T-helper 2 cell treated with Interferon-gamma antibody and Interleukin-4, amounts not matched to agents 5 μg/mL and 100 μg/mL, for 36 hours (primary cell): ENCODE measurements around the gene CARD16.
"Not testable (repeated sequence)": the region's sequence is repeated elsewhere in the genome, so short reads cannot be mapped to it uniquely, and the experiment has no call there.

Source experiments
- DNase-seq: peaks from one replicate; pipeline ENCODE4 v3.0.0; 2021; ENCODE audit warnings: low spot score
- H3K27ac Mint-ChIP-seq: one replicate; pipeline ENCODE4 v1.8.0; 2021; ENCODE audit warnings: mild to moderate bottlenecking, mixed read lengths
- H3K27me3 Mint-ChIP-seq: one replicate; pipeline ENCODE4 v1.8.0; 2021; ENCODE audit warnings: low read depth, mixed read lengths
- H3K36me3 Mint-ChIP-seq: one replicate; pipeline ENCODE4 v1.8.0; 2021; ENCODE audit warnings: low read depth, mixed read lengths
- H3K4me1 Mint-ChIP-seq: one replicate; pipeline ENCODE4 v1.8.0; 2021; ENCODE audit warnings: low read depth, mixed read lengths
- H3K4me3 Mint-ChIP-seq: one replicate; pipeline ENCODE4 v1.8.0; 2022; ENCODE audit warnings: mild to moderate bottlenecking, moderate library complexity, mixed read lengths
- H3K9me3 Mint-ChIP-seq: one replicate; pipeline ENCODE4 v1.8.0; 2021; ENCODE audit warnings: mixed read lengths

Gene CARD16

DNA sequence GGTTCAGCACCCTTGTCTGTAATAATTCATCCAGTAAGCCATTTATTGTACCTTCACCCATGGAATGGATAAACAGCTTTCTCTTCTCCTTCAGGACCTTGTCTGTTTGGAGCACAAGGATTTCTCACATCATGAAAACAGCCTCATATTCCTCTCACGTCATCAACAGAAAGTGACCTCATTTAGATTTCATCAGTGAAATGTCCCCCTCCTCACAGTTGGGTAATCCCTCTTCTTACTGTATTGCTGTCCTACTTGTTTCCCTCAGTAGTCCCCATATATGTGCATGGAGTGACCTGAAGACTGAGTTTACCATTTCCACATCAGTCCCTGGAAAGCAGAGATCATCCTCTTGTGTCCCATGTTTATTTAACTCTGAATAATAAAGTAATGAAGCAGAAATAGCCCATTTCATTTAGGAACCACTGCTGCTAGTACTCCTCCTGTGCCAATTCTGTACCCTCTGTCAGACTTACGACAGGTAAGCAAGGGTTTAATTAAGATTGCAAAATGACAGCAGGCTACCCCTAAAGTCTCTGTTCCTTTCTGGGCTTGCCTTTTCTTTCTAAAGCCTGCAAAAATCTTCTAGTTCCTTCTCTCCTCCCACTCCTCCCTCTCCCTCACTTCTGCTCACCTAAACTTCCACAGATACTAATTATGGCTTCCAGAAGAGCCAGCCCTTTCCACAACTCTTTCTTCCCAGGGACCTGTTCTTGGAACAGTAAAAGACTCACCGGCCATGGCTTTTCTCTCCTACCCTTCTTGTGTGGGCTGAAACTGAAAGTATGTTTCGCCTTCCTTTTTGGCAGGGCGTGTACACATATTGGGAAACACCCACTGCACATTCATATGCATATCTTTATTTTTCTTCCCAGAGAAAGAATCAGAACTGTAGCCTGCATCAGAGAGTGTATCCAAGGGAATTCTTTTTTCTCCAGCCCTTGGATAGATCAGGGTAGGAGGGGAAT, at the start of gene CARD16:
Gene CARD16 (minus strand): TSS at position 779 of the 968 bp plus-strand sequence. CDS start 38 bp downstream, at position 741.
- Mint-ChIP-seq H3K4me1 (peaks cover 33% of the 10 kb centered on the region), H3K4me3 (peak within 1 kb of the TSS; percentile 92), H3K36me3 (peaks cover 36% of the 10 kb centered on the region), H3K27ac (peak within 1 kb of the TSS; percentile 92)
- H3K27me3 Mint-ChIP-seq, H3K9me3 Mint-ChIP-seq: not testable (repeated sequence)
- DNase-seq, result peak; percentile 28

DNA sequence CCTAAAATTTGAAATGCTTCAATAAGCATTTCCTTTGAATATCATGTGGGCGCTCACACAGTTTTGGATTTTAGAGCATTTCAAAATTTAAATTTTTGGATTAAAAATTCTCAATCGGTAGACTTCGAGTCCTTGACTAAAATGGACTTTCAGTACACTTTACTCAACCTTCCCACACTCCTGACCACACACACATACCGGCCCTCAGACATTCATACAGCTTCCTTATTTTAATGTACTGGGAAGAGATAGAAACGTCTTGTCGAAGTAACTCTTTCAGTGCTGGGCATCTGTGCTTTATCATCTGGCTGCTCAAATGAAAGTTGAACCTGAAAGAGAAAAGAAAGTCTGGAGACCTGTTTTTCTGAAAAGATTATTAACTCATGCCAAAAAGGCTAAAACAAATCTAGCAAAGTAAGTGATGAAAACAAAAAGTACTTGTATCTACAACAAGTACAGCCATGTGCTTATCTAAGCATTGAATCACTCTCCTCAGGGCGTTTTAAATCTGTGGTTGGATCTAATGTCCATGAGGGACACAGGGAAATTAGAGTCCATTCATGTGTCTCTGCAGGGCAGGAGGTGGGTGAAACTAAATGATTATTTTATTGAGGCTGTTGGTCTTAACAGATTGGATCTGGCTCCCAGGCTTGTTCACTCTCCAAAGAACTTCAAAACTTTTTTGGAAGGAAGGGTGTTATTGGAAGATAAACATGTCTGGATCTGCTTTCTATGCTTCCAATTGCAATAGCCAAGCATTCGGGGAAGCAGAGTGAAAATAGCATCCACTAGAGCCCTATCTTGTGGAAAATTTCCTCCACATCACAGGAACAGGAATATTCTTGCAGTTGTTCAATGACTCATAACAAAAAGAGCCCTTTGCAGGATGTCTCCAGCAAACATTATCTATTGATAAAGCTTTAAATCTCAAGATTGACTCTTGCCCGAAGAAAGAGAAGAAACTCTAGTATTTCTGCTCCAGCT, 47.4 kb upstream of the CARD16 start:
- no peak for DNase-seq
- Mint-ChIP-seq H3K27ac (no peak overlapping the region), H3K4me3 (no peak overlapping the region), H3K4me1 (no peaks in the 10 kb centered on the region), H3K9me3 (no peaks in the 10 kb centered on the region), H3K36me3 (peaks cover 3% of the 10 kb centered on the region), H3K27me3 (peaks cover 40% of the 10 kb centered on the region)

DNA sequence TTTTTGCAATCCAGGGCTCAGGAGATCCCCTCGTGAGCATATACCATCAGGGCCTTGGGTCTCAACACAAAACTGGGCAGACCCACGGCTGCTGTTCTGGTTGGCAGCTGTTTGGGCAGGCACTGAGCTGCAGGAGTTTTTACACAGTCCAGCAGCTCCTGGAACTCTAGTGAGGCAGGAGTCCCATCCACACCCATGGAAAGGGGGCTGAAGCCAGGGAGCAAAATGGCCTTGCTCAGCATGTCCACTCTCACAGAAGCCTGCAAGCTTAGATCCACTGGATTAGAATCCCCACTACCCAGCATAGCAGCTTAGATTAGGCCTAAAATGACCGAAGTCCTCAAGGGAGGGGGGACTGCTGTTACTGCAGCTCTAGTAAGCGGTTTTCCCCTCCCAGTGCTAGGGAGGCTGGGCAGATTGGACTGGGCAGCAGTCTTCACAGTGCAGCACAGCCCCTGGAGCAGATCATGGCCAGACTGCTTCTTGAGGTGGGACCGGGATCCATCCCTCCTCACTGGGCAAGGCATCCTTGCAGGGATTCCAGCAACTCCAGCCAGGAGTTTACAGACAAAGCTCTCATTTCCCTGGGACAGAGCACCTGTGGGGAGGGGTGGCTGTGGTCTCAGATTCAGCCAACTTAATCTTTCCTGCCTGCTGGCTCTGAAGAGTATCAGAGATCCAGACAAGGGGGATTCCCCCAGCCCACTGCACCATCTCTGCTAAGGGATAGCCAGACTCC, 36.4 kb upstream of the CARD16 start:
- H3K27me3 Mint-ChIP-seq, result peaks cover 32% of the 10 kb centered on the region
- H3K36me3 Mint-ChIP-seq, result no peaks in the 10 kb centered on the region
- no peak overlapping the region for H3K27ac Mint-ChIP-seq
- no peaks in the 10 kb centered on the region for H3K9me3 Mint-ChIP-seq
- H3K4me3 Mint-ChIP-seq, result no peak overlapping the region
- no peak for DNase-seq
- peaks cover 12% of the 10 kb centered on the region for H3K4me1 Mint-ChIP-seq

GRCh38 chr11:105080171-105080906, 35.2 kb upstream of the CARD16 start:
- not testable (repeated sequence) for DNase-seq, H3K9me3 Mint-ChIP-seq, H3K36me3 Mint-ChIP-seq, H3K27ac Mint-ChIP-seq
- Mint-ChIP-seq H3K4me1 (peaks cover 12% of the 10 kb centered on the region), H3K4me3 (peak overlapping the region; percentile 3), H3K27me3 (peaks cover 23% of the 10 kb centered on the region)

- no peak for DNase-seq
- H3K27me3 Mint-ChIP-seq, result peaks cover 15% of the 10 kb centered on the region
- no peaks in the 10 kb centered on the region for H3K9me3 Mint-ChIP-seq
- H3K36me3 Mint-ChIP-seq, result no peaks in the 10 kb centered on the region
- no peak overlapping the region for H3K27ac Mint-ChIP-seq
- no peak overlapping the region for H3K4me3 Mint-ChIP-seq
- peaks cover 12% of the 10 kb centered on the region for H3K4me1 Mint-ChIP-seq
Observed at GRCh38 chr11:105078283-105078682, 33.1 kb upstream of the CARD16 start.

DNA sequence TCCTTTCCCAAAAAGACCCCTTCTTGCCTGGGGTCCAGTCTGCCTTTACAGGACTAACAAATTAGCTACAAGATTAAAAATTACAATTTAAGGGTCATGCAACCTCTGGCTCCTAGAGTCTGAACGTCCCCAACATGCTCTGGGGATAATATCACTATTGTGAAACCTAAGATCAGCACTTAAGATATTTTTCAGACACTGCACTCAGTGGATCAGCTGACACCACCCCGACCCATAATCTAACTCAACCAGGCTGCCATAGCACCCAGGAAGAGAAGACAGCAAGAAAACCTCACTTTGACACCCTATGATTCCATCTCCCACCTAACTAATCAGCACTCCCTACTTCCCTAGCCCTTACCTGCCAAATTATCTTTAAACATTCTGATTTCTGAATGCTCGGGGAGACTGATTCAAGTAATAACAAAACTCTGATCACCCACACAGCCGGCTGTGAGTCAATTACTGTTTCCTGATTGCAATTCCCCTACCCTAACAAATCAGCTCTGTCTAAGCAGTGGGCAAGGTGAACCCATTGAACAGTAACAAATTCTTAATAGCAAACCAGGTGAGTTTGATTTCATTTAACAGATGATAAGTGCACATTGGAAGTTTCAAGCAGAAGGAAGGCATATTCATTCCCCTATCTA, 32.1 kb upstream of the CARD16 start:
- not testable (repeated sequence) for H3K27me3 Mint-ChIP-seq, H3K27ac Mint-ChIP-seq
- H3K4me3 Mint-ChIP-seq, result peak overlapping the region; percentile 4

GRCh38 chr11:105074166-105074530, 29.0 kb upstream of the CARD16 start:
- H3K9me3 Mint-ChIP-seq, result no peaks in the 10 kb centered on the region

More for the DNA sequence above, 32.1 kb upstream of the CARD16 start:
- H3K9me3 Mint-ChIP-seq, H3K36me3 Mint-ChIP-seq: not testable (repeated sequence)
- peak; percentile 54 for DNase-seq
- peaks cover 12% of the 10 kb centered on the region for H3K4me1 Mint-ChIP-seq

DNA sequence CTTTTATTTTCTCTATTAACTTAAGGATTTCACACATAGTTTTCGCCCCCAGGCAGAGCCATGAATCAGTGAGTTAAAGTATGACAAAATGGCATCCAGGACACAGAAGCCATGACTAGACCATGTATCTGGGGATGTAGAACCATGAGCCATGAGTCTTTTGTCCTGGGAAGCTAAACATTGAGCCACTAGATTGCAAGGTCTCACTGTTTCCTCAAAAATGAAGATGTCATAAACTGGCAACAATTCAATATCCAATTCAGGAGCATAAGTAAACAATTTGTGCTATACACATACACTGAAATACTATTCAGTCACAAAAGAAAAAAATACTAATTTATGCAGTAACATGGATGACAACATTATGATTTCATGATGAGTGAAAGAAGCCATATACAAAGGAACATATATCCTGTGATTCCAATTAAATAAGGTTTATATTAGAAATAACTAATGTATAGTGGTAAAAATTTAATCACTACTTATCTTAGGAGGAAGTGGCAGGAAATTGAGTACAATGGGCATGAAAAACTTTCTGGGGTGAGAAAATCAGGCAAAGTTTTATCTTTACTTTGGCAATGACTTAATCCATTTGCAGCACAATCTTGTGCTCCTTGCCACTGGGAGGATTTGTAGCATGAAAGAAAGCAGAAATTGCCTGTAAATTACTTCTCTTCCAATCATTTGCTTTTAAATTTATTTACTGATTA, 28.5 kb upstream of the CARD16 start:
- H3K36me3 Mint-ChIP-seq, result no peaks in the 10 kb centered on the region
- H3K27me3 Mint-ChIP-seq, result no peaks in the 10 kb centered on the region
- H3K4me1 Mint-ChIP-seq, result peaks cover 21% of the 10 kb centered on the region
- no peaks in the 10 kb centered on the region for H3K9me3 Mint-ChIP-seq
- no peak for DNase-seq
- H3K4me3 Mint-ChIP-seq, result no peak overlapping the region
- no peak overlapping the region for H3K27ac Mint-ChIP-seq

More at GRCh38 chr11:105074166-105074530, 29.0 kb upstream of the CARD16 start:
- DNase-seq, result no peak
- Mint-ChIP-seq H3K4me1 (peaks cover 21% of the 10 kb centered on the region), H3K27ac (no peak overlapping the region), H3K27me3 (no peaks in the 10 kb centered on the region), H3K4me3 (no peak overlapping the region), H3K36me3 (no peaks in the 10 kb centered on the region)

- not testable (repeated sequence) for H3K9me3 Mint-ChIP-seq, H3K27me3 Mint-ChIP-seq, H3K27ac Mint-ChIP-seq, DNase-seq, H3K4me3 Mint-ChIP-seq, H3K36me3 Mint-ChIP-seq
- peaks cover 17% of the 10 kb centered on the region for H3K4me1 Mint-ChIP-seq
Observed at GRCh38 chr11:105072080-105072479, 26.9 kb upstream of the CARD16 start.

DNA sequence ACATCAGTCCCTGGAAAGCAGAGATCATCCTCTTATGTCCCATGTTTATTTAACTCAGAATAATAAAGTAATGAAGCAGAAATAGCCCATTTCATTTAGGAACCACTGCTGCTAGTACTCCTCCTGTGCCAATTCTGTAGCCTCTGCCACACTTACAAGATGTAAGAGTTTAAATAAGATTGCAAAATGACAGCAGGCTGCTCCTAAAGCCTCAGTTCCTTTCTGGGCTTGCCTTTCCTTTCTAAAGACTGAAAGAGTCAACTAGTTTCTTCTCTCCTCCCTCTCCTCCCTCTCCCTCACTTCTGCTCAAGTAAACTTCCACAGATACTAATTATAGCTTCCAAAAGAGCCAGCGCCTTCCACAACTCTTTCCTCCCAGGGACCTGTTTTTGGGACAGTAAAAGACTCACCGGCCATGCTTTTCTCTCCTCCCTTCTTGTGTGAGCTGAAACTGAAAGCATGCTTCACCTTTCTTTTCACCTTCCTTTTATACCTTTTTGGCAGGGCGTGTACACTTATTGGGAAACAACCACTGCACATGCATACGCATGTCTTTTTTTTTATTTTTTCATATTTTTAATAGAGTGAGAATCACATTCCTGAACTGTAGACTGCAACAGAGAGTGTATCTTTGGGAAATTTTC, 26.1 kb upstream of the CARD16 start:
- H3K4me3 Mint-ChIP-seq, result peak overlapping the region; percentile 85
- H3K36me3 Mint-ChIP-seq, result no peaks in the 10 kb centered on the region
- H3K9me3 Mint-ChIP-seq, result no peaks in the 10 kb centered on the region
- H3K27me3 Mint-ChIP-seq, result no peaks in the 10 kb centered on the region
- H3K27ac Mint-ChIP-seq, result peak overlapping the region; percentile 84
- no peak for DNase-seq
- peaks cover 17% of the 10 kb centered on the region for H3K4me1 Mint-ChIP-seq

DNA sequence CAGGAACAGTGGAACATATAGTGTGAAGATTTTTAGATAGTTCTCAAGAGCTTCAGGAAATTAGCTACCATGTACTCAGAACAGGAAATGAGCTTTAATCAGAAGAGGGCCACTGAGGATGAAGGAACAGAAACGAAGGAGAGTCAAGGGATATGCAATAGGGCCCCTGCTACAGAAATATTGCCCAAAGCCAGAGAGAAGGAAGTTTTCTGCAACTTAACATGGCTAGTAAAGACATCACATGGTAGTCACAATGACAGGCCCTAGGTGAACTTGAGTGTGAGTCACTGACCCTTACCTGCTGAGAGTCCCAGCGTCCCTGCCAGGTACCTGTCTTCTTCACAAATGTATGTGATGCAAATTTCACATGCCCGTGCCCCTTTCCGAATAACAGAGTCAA, 25.2 kb upstream of the CARD16 start:
- Mint-ChIP-seq H3K27me3 (no peaks in the 10 kb centered on the region), H3K27ac (no peak overlapping the region), H3K9me3 (no peaks in the 10 kb centered on the region), H3K4me3 (peak overlapping the region; percentile 85), H3K4me1 (peaks cover 17% of the 10 kb centered on the region), H3K36me3 (no peaks in the 10 kb centered on the region)
- DNase-seq, result no peak

GRCh38 chr11:105069749-105070148, 24.6 kb upstream of the CARD16 start:
- H3K36me3 Mint-ChIP-seq, H3K27me3 Mint-ChIP-seq: not testable (repeated sequence)
- H3K4me3 Mint-ChIP-seq, result peak overlapping the region; percentile 85

More at GRCh38 chr11:105069749-105070148, 24.6 kb upstream of the CARD16 start:
- H3K4me1 Mint-ChIP-seq, result peaks cover 17% of the 10 kb centered on the region
- H3K27ac Mint-ChIP-seq, H3K9me3 Mint-ChIP-seq, DNase-seq: not testable (repeated sequence)
